ENCODE measurements around the gene XCR1. TPM values are rescaled to one million over a fixed set of nuclear protein-coding genes. Genes with fewer than 3 reads are reported as not detected.
"Not testable (repeated sequence)": the region's sequence is repeated elsewhere in the genome, so short reads cannot be mapped to it uniquely, and the experiment has no call there.

XCR1 gene
- total RNA-seq, 2 donors from 2014 or later, result not detected

DNA sequence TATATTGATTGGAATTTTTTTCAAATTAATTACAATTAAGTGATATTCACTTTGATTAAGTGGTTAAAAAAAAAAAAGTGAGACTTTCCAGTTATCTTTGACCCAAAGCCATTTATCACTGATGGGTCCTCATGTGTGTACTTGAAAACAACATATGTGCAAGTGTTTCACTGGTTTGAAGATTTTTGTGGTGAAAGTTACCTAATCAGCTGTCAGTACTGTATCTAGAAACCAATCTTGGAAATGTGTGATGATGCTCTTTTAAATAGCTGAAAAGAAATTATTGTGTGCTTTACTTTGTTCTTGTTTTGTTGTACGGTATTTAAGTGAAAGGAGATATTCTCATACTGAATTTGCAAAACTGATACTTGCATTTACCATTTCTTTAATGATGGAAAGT is 11.6 kb upstream of the XCR1 start:
- no peak overlapping the region for H3K4me3 Mint-ChIP-seq

DNA sequence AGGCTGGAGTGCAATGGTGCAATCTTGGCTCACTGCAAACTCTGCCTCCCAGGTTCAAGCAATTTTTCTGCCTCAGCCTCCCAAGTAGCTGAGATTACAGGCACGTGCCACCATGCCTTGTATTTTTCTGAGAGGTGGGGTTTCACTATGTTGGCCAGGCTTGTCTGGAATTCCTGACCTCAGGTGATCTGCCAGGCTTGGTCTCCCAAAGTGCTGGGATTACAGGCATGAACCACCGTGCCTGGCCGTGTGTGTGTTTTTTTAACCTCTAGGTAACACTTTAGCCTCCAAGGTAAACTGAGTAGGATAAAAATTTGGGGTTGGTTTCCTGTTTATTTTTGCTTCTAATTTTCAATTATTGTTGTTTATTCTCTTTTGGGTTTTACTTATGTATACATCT is 10.8 kb upstream of the XCR1 start:
- not testable (repeated sequence) for H3K4me3 Mint-ChIP-seq; H3K9ac ChIP-seq (ENCODE audit: extremely low read depth, low read length, poor library complexity, severe bottlenecking); H3K4me1 ChIP-seq (ENCODE audit: control insufficient read depth, insufficient read depth, low read length); H3K27me3 Mint-ChIP-seq (ENCODE audit: insufficient read depth); H3K36me3 ChIP-seq (ENCODE audit: control insufficient read depth, insufficient read depth, low read length); H3K4me1 Mint-ChIP-seq; H3K27me3 ChIP-seq (ENCODE audit: control insufficient read depth, insufficient read depth, low read length, poor library complexity, severe bottlenecking); H3K9me3 ChIP-seq (ENCODE audit: control insufficient read depth, low read length); H3K27ac Mint-ChIP-seq; H3K27ac ChIP-seq (ENCODE audit: low read depth, low read length); H3K36me3 Mint-ChIP-seq (ENCODE audit: low read depth); DNase-seq; H3K4me3 ChIP-seq (ENCODE audit: low read length)
- H3K9me3 Mint-ChIP-seq, result peaks cover 18% of the 10 kb centered on the region
- WGBS, 2 experiments (ENCODE audit: insufficient coverage in 1 of 2, insufficient read length in 1 of 2), result 89% methylated on average over 3 of the region's 3 CpGs; no CpG with 5 or more reads in 1 of the 2 experiments

More for the DNA sequence above, 11.6 kb upstream of the XCR1 start:
- peaks cover 6% of the 10 kb centered on the region for H3K9me3 ChIP-seq (ENCODE audit: control insufficient read depth, low read length)
- WGBS, 2 experiments (ENCODE audit: insufficient coverage in 1 of 2, insufficient read length in 1 of 2), result 91 to 100% methylated on average over 1 of the region's 1 CpG
- no peak overlapping the region for H3K27ac Mint-ChIP-seq
- H3K27me3 Mint-ChIP-seq (ENCODE audit: insufficient read depth), result peaks cover 2% of the 10 kb centered on the region
- H3K4me1 ChIP-seq (ENCODE audit: control insufficient read depth, insufficient read depth, low read length), result no peaks in the 10 kb centered on the region
- no peaks in the 10 kb centered on the region for H3K36me3 ChIP-seq (ENCODE audit: control insufficient read depth, insufficient read depth, low read length)
- H3K4me3 ChIP-seq (ENCODE audit: low read length), result no peak overlapping the region
- peaks cover 18% of the 10 kb centered on the region for H3K9me3 Mint-ChIP-seq
- H3K27me3 ChIP-seq (ENCODE audit: control insufficient read depth, insufficient read depth, low read length, poor library complexity, severe bottlenecking), result no peaks in the 10 kb centered on the region
- no peak overlapping the region for H3K27ac ChIP-seq (ENCODE audit: low read depth, low read length)
- H3K4me1 Mint-ChIP-seq, result no peaks in the 10 kb centered on the region
- TF ChIP-seq, protein P1, sequence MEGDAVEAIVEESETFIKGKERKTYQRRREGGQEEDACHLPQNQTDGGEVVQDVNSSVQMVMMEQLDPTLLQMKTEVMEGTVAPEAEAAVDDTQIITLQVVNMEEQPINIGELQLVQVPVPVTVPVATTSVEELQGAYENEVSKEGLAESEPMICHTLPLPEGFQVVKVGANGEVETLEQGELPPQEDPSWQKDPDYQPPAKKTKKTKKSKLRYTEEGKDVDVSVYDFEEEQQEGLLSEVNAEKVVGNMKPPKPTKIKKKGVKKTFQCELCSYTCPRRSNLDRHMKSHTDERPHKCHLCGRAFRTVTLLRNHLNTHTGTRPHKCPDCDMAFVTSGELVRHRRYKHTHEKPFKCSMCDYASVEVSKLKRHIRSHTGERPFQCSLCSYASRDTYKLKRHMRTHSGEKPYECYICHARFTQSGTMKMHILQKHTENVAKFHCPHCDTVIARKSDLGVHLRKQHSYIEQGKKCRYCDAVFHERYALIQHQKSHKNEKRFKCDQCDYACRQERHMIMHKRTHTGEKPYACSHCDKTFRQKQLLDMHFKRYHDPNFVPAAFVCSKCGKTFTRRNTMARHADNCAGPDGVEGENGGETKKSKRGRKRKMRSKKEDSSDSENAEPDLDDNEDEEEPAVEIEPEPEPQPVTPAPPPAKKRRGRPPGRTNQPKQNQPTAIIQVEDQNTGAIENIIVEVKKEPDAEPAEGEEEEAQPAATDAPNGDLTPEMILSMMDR (conservative IDR thresholded peaks at IDR 0.05), result no peak
- DNase-seq, result no peak
- no peak overlapping the region for H3K9ac ChIP-seq (ENCODE audit: extremely low read depth, low read length, poor library complexity, severe bottlenecking)
- no peaks in the 10 kb centered on the region for H3K36me3 Mint-ChIP-seq (ENCODE audit: low read depth)

DNA sequence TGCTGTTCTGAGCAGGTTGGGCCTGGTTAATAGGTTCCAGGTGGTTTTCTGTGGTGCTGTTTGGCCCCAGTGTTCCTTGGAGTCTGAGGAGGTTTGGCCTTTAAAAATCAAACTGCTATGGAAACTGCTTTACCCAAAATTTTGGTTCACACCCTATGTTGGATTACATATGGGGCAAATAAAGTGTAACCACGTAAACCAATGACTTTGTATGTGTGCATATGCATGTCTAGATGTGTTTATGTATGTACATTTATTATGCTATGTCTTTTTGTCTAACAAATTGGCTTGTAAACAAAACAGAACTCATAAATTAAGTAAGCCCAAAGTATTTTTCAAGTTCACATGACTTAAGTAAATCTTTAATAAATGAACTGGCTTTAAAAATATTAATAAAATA is 8.9 kb upstream of the XCR1 start:
- H3K9me3 Mint-ChIP-seq, result peaks cover 6% of the 10 kb centered on the region

More for the DNA sequence above, 8.9 kb upstream of the XCR1 start:
- Histone ChIP-seq H3K9ac (ENCODE audit: extremely low read depth, low read length, poor library complexity, severe bottlenecking) (no peak overlapping the region), H3K27ac (ENCODE audit: low read depth, low read length) (no peak overlapping the region), H3K4me3 (ENCODE audit: low read length) (no peak overlapping the region), H3K9me3 (ENCODE audit: control insufficient read depth, low read length) (peaks cover 4% of the 10 kb centered on the region), H3K36me3 (ENCODE audit: control insufficient read depth, insufficient read depth, low read length) (no peaks in the 10 kb centered on the region), H3K27me3 (ENCODE audit: control insufficient read depth, insufficient read depth, low read length, poor library complexity, severe bottlenecking) (no peaks in the 10 kb centered on the region), H3K4me1 (ENCODE audit: control insufficient read depth, insufficient read depth, low read length) (no peaks in the 10 kb centered on the region)
- TF ChIP-seq, protein P1 (conservative IDR thresholded peaks at IDR 0.05), result no peak
- Mint-ChIP-seq H3K4me1 (no peaks in the 10 kb centered on the region), H3K27me3 (ENCODE audit: insufficient read depth) (no peaks in the 10 kb centered on the region), H3K4me3 (no peak overlapping the region), H3K27ac (no peak overlapping the region), H3K36me3 (ENCODE audit: low read depth) (no peaks in the 10 kb centered on the region)
- 95 to 100% methylated on average over 1 of the region's 1 CpG for WGBS, 2 experiments (ENCODE audit: insufficient coverage in 1 of 2, insufficient read length in 1 of 2)
- DNase-seq, result no peak
